Stimulated activated CD8-positive, alpha-beta memory T cell treated with anti-CD3 and anti-CD28 coated beads, Interleukin-4, amount 100 ng/mL, for 24 hours (primary cell): Measurements from ENCODE around the gene CTNNA3.
"Not testable (repeated sequence)": the region's sequence is repeated elsewhere in the genome, so short reads cannot be mapped to it uniquely, and the experiment has no call there.

Experiments
- DNase-seq: peaks from one replicate; pipeline ENCODE4 v3.0.0-alpha.2; 2020; ENCODE audit warnings: low read depth

The CTNNA3 gene

DNA sequence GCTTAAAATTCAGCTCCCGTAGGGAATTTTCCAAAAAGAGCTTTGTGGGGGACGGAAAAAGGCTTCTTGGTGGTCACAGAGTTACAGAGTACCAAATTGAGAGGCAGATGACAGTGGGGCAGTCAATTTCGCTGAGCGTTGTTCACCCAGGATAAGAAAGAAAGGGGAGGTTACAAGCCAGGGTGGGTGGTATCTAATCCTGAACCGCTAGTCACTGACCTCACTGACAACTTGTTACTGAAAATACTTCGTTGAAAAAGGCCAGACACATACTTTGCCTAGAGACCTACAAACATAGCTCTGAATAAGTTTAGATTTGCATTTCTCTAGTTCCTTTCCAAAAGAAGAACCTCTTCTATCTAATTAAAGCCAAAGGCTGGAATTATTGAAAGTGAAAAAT, at the start of gene CTNNA3:
TSS of gene CTNNA3 (minus strand) at position 167 of the 400 bp plus-strand sequence.
- no peak for DNase-seq

DNA sequence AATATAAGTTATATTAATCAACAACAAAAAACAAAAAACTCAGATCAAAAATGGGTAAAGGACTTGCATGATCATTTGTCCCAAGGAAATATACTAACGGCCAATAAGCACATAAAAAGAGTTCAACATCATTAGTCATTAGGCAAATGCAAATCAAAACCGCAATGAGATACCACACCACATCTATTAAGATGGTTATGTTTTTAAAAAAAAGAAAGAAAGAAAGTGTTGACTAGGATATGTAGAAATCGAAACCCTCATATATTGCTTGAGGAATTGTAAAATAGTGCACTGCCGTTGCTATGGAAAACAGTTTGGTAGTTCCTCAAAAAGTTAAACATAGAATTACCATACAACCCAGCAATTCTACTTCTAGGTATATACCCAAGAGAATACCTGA, 39.4 kb upstream of the CTNNA3 start:
- no peak for DNase-seq

DNA sequence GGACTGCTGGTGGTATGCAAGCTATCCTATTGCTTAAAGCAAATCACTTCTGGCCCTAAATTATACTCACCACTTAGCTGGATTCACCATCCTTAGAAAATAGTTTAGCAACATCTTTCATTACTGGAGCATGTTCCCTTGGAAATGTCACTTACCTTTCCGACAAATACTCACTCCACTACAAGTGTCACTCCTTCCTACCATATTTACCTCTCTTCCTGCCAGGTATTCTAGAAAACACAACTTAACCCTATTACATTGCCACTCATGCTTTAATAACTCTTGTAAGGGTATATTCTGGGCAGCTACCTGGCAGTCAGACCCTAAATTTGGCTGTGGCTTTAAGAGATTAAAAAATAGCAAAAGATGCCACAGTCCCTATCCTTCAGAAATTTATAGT, 37.5 kb upstream of the CTNNA3 start:
- no peak for DNase-seq

DNA sequence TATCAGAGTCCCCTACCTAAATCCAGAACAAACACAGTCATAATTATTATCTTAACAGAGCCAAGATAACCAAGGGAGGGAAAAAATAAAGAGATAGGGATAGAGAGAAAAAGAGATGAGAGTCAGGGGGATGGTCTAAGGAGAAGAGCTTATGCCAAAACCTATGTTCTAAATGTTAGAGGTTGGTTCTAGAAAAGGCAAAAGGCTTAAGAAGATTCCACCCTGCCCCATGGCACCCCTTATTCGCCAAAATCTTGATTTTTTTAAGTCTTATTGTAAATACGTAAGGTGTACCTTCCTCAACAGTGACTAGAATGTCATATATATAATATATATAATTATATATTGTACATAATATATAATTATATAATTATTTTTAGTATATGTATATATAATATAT, 29.6 kb upstream of the CTNNA3 start:
- no peak for DNase-seq

DNA sequence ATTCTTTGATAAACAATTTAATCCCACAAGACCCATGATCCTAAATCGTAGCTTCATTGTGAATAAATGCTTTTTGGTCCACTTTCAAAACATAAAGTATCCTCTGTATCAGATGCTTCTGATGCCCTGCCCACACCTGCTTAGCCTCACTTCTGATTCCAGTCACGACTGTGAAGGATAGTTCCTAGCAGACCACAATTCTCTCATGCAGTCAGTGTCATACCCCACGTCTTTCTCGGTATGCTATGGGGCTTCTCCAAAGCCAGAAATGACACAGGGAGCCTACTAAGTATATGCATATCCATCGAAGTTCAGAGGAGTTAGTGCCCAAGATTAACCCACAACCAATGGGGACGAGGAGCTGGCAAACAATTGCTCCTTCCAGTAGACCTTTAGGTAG, 27.6 kb upstream of the CTNNA3 start:
- no peak for DNase-seq

DNA sequence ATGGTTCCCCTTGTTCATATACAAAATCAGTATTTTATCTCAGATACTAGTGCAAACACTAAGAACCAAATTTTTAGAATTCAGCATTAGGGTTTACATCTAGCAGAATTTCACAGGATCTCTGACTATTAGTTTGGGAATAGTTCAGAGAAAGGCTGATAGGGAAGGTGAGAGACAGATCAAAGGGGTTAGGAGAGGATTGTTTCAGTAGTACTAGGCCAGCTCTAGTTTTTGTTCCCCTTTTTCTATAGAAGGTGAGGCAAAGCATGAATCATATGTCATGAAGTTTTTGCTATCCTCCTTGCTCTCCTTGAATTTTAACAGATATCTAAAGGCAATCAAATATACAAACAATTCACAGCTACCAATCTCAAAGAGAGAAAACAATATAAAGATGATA, 26.1 kb upstream of the CTNNA3 start:
- no peak for DNase-seq

DNA sequence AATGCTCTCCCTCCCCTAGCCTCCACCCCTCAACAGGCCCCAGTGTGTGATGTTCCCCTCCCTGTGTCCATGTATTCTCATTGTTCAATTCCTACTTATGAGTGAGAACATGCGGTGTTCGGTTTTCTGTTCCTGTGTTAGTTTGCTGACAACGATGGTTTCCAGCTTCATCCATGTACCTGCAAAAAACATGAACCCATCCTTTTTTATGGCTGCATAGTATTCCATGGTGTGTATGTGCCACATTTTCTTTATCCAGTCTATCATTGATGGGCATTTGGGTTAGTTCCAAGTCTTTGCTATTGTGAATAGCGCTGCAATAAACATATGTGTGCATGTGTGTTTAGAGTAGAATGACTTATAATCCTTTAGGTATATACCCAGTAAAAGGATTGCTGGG, 20.5 kb upstream of the CTNNA3 start:
- not testable (repeated sequence) for DNase-seq

DNA sequence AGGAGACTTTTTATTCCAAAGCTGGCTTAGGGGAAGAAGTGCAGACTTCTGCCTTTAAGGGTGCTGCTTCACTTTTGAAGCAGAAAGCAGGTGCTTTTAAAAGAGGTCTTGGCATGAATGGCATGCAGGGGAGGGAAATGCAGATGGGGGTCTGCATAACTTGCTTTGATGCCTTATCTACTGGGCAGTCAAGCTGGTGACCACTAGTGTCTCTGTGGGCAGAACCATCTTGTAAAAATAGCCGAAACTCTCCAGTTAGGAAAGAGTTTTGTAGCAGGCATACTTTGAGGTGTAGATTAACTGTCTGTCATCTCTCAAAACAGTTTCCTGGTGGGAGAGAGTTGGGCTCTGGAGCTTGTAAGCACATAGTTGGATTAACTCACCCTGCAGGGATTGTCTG, 9.9 kb upstream of the CTNNA3 start:
- DNase-seq = no peak

DNA sequence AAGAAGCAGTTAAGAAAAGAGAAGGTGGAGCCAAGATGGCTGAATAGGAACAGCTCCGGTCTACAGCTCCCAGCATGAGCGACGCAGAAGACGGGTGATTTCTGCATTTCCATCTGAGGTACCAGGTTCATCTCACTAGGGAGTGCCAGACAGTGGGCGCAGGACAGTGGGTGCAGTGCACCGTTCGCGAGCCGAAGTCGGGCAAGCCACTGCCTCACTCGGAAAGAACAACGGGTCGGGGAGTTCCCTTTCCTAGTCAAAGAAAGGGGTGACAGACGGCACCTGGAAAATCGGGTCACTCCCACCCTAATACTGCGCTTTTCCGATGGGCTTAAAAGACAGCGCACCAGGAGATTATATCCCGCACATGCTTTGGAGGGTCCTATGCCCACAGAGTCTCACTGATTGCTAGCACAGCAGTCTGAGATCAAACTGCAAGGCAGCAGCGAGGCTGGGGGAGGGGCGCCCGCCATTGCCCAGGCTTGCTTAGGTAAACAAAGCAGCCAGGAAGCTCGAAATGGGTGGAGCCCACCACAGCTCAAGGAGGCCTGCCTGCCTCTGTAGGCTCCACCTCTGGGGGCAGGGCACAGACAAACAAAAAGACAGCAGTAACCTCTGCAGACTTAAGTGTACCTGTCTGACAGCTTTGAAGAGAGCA, 3.7 kb upstream of the CTNNA3 start:
- DNase-seq = not testable (repeated sequence)

DNA sequence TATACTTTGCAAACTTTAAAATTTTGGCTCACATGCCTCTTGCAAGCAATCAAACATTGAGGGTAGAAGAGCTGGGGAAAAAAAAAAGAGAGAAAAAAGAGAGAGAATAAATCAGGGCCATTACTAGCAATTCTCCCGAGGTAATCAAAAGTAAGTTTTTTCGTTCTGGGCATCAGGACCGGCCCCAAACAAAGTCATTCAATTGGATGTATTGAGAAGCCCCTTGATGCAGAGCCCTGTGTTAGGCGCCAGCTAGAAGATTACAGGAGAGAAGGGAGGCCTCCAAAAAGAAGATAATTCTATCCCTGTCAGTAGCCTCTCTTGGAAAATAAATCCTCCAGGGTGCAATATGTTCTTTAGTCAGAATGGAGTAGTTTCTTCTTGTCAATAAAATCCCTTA, 2.2 kb upstream of the CTNNA3 start:
- no peak for DNase-seq

DNA sequence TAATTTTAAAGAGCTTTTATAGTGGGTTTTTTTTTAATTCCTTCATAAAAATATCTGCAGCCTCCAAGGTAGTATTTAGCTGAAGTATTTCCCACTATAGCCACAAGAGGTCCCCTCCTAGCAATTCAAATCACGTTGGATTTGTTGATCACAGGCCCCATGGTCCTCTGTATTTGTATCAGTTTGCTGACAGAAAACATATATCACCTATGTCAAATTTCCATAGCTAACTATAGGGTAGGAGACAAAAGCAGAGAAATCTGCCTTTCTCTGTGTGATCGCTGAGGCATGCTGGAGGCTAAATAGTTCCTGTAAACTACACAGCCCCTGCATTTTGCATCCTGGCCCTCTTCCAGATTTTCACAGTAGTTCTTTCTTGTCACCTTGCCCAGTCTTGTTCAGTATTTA, 1.7 kb upstream of the CTNNA3 start:
- DNase-seq = no peak

DNA sequence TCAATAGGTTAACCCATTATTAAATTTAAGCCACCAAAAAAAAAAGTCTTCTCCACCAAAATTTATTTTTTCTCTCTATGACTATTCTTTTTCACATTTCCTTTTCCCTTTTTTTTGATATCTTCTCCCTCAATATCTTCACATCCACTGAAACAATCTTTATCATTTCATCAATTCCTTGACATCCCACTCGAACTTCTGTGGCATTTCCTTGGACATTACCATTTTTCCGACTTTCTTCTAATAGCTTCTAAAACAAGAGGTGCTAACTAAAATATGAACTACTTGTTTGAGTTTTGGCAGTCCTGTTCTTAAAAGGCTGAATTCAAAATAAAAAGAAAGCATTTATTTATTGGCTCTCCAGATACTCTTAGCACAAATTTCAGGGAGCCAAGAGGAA, 684 bp upstream of the CTNNA3 start:
- DNase-seq = no peak

DNA sequence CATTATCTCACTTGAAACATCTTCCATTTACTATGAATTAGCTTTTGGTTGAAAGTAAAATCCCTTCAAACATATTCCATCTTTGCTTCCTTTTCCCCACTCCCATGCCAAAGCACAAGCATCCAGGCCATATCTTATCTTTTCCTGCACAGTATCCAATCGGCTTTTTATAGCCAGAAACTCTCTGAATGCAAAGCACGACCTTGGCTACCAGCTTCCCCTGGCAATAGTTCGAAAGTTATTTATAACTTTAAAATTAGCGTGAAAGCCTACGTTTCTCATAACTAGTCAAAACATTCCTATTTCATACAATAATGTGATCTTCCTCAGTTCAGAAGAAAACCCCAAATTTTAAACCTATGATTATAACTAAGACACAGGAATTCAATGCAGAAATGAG, 440 bp downstream of the CTNNA3 start:
- no peak for DNase-seq

DNA sequence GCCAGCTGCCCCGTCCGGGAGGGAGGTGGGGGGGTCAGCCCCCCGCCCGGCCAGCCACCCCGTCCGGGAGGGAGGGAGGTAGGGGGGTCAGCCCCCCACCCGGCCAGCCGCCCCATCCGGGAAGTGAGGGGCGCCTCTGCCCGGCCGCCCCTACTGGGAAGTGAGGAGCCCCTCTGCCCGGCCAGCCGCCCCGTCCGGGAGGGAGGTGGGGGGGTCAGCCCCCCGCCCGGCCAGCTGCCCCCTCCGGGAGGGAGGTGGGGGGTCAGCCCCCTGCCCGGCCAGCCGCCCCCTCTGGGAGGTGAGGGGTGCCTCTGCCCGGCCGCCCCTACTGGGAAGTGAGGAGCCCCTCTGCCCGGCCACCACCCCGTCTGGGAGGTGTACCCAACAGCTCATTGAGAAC, 4.1 kb downstream of the CTNNA3 start:
- not testable (repeated sequence) for DNase-seq

DNA sequence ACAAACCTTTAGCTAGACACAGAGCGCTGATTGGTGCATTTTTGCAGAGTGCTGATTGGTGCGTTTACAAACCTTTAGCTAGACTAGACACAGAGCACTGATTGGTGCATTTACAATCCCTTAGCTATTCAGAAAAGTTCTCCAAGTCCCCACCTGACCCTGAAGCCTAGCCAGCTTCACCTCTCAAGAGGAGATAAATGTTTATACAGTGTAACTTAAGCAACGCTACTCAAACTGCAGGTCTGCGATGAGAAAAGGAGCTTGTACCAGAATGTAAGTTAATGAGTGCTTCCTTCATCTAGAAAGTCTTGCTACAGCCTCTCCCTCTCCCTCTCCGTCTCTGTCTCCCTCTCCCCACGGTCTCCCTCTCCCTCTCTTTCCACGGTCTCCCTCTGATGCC, 5.5 kb downstream of the CTNNA3 start:
- DNase-seq = not testable (repeated sequence)

DNA sequence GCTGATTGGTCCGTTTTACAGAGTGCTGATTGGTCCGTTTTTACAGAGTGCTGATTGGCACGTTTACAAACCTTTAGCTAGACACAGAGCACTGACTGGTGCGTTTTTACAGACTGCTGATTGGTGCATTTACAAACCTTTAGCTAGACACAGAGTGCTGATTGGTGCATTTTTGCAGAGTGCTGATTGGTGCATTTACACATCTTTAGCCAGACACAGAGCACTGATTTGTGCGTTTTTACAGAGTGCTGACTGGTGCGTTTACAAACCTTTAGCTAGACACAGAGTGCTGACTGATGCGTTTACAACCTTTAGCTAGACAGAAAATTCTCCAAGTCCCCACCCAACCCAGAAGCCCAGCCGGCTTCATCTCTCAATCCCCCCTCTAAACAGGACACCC, 11.9 kb downstream of the CTNNA3 start:
- DNase-seq = not testable (repeated sequence)

DNA sequence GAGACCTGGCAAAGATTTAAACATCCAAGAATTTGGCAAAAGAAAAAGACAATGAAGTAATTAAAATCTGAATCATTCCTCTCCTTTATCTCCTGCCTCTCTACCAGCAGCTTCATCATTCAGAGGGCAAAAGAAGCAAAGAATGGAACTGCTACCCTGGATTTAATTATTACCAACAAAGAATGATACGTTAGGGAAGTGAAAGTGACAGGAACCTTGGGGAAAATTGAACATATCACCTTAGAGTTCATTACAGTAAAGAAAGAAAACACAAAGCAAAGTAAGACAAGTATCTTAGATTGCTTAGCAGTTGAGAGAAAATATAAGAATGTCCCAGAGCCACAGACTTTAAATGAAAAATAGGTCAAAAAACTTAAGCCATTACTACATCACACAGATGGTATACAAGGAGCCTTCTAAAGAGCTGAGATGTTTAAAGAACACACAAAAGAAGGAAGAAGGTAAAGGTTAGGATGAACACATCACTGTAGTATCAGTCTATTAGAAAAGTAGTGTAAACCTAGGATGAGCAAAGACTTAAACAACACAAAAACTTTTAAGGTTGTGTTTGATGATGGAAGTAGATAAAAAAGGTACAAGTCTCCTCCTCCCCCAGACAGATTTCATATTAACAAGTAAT, 17.5 kb downstream of the CTNNA3 start:
- no peak for DNase-seq

DNA sequence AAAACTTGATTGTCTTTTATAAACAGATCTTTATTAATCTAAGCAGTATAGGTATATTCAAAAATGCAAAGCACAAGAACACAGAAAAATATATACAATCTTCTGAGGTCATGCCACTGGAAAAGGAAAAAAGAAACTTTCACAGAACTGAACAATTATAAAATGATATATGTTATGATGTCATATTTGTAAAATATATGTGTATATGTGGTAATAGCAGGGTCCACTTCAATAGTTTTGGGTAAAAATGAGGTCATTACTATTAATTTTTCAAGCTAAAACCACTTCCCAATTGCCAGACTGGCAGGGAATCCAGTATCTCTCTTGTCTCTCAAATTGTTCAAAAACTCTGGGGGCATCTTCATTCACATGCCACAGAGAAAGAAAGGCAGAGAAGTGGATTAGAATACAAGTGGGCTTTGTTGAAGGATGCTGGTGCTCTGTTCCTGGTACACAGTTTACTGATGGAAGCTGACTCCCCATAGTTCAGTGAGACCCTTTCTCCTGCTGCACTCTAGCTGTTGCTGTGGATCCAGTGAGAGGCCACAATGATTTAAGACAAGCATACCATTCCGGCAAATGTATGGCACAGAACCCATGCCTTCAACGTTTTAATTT, 19.7 kb downstream of the CTNNA3 start:
- DNase-seq = no peak

DNA sequence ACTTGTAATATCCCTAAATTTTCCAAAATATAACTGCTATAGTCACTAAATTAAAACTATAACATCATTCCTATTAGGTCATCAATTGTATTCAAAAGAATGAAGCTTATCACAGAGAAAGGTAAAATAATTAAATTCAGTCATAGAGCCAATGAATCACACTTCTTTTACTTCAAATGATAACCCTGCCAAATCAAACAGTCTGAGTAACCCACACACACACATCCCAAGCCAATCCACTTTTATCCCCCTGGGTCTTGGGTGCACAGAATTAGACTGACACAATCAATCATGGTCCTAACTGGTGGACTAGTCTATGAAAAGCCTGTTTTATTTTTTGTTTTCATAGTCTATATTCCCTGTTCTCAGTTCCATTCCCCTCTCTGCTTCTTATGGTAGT, 25.6 kb downstream of the CTNNA3 start:
- DNase-seq = no peak

DNA sequence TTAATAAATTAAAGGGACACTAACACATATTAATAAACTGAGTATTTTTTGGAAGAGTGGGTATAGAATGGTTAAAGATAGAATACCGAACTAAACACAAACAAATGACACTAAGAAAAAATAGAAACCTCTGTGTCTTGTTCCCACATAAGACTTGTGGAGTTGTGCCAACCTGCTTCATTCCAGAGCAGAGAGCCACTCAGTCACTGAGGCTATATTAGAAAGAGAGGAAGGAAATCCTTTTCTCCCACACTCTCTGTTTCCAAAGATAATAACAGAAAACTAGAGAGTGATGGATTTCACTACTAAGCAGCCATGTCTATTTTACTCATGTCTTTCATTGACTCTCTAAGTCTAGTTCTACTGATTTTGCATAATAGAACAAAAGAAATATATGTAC, 26.0 kb downstream of the CTNNA3 start:
- no peak for DNase-seq

DNA sequence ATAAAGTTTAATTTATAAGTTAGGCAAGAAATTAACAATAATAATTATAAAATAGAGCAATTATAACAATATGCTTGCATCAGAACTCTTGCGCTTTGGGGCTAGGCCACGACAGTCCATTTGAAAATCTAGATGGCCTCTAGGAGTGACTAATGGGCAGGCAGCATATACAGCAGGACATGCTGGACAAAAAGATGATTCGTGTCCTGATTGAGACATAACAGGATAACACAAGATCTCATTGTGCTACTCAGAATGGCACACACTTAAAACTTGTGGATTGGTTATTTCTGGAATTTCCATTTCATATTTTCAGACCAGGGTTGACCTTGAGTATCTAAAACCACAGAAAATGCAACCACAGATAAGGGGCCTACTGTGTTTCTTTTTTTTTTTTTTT, 27.5 kb downstream of the CTNNA3 start:
- DNase-seq = no peak

DNA sequence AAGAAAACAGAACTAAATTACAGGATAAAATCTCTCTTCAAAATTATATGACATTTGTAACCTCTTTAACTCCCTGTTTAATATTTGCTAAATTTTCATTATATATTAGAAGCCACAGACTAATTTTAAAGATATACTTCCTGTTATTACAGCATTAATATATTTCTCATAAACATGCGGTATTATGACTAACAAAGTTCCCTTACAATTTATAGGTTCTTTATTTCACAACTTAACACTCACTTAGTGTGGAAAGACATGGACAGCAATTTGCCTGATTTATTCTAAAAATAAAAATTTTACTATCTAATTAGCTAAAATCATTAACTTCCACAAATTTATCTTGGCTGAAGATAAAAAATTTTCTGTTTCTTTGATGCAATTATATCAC, 29.0 kb downstream of the CTNNA3 start:
- DNase-seq = no peak

DNA sequence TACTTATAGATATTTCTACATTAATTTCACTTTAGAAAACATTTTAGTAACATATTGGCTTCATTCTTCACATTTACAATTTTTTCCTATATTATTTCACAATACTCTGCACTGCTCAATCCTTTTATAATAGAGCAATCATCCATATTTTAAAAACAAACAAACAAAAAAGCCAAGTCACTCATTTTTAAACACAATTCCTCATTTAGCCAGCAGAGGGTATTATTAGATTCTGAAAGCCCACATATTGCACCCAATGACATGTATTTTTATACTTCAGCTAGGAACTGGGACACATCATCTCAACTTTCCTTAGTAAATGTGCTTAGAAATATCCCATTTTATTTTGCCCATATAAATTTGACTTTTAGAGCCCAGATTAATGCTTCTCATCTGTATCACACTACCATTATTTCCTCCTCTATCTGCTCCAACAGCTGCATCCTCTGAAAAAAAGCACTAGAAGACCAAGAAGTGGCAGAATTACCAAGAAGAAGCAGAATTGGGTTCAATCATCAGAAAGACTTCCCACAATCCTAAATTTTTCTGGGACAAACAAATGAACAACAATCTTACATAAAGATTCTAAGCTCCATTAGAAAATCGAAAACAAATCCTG, 29.5 kb downstream of the CTNNA3 start:
- no peak for DNase-seq
